Measurements from ENCODE around the gene NT5DC2. TPM values are rescaled to one million over a fixed set of nuclear protein-coding genes. Genes with fewer than 3 reads are reported as not detected.

The NT5DC2 gene
- total and polyA plus RNA-seq, 2 of the 8 experiments (the other 6 are each of a cell fraction or from before 2014, with no cell fraction given) = 331 to 477 TPM

DNA sequence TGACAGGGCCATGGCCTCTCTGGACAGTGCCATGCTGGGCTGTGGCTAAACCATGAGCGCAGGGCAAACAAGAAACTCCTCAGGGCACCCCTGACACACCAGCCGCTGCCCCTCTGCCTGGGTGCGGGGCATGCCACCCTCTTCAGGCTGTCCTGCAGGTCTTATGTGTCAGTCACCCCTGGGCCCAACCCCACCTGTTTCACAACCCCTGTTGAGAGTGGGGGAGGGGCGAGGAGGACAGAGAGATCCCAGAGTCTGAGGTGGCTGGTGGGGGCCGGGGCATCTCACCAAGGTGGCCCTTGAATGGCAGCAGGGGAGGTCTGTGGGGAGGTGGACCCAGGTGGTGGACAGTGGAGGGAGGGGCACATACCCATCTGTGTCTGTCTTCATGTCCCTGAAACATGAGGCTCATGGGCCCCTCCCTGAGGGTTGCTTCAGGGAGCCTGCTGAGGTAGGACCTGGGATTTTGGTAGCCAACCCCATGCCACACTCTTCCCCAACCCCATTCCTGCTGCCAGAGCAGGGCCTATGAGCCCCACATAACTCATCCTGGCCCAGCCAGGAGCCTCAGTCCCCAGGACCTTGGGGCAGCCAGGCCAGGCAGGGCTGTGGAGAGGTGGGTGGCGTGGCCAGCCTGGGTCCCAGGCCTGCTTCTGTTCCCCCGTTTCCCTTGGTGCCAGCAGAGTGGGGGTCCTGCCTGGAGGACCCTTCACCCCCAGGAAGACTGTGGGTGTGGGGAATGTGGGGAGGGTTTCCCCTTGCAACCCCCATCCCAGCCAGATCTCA, 40.2 kb downstream of the NT5DC2 start:
- peaks cover 0 to 16% of the 10 kb centered on the region in 2 experiments for H4K20me1 ChIP-seq (replicated peaks in 1 of 2; ENCODE audit: control insufficient read depth in 1 of 2, insufficient read depth in 2 of 2, low read length in 2 of 2)
- H3K14ac ChIP-seq (ENCODE audit: insufficient read length) = no peak overlapping the region
- DNase-seq (ENCODE audit: low read depth in 1 of 2, low spot score in 2 of 2) = no peak
- H3K18ac ChIP-seq (ENCODE audit: extremely low read depth, low read length) = no peak overlapping the region
- no peak overlapping the region for H2BK12ac ChIP-seq (ENCODE audit: low read depth, low read length)
- H3K79me1 ChIP-seq (ENCODE audit: low read depth, low read length) = no peaks in the 10 kb centered on the region; the same call in 1 of the 2 replicates
- ChIA-PET CTCF (ENCODE audit: partially characterized antibody) (interaction anchor here (1.1 kb wide), 1 partner anchor 12 kb away, joined by 3 read pairs; no protein-coding TSS in a partner anchor), POLR2A (ENCODE audit: partially characterized antibody) (interaction anchor here (1.9 kb wide), 1 partner anchor 30 kb away, joined by 5 read pairs; no protein-coding TSS in a partner anchor)
- H3K23ac ChIP-seq (ENCODE audit: insufficient read length) = no peak overlapping the region
- H3K27me3 ChIP-seq (replicated peaks in 1 of 4; ENCODE audit: control insufficient read depth in 3 of 4, extremely low read depth in 1 of 4, insufficient read depth in 3 of 4, low read length in 3 of 4) = no peaks in the 10 kb centered on the region; a peak in 1 of 7 replicates
- H3K4ac ChIP-seq (replicated peaks; ENCODE audit: insufficient read length, low read depth, low read length) = no peak overlapping the region
- H2BK5ac ChIP-seq (ENCODE audit: low read depth, low read length) = no peak overlapping the region
- H3K4me3 ChIP-seq (ENCODE audit: extremely low read depth in 1 of 4, insufficient read depth in 2 of 4, low read depth in 3 of 4, low read length in 4 of 4) = no peak overlapping the region
- H2AK5ac ChIP-seq (ENCODE audit: low read depth, low read length) = no peak overlapping the region
- peaks cover 14 to 40% (median 31%) of the 10 kb centered on the region in 4 experiments for H3K36me3 ChIP-seq (ENCODE audit: control insufficient read depth in 2 of 4, insufficient read depth in 4 of 4, low read length in 3 of 4)
- no peak overlapping the region for H3K56ac ChIP-seq (replicated peaks; ENCODE audit: insufficient read length, low read depth, low read length)
- no peak overlapping the region for H3K27ac ChIP-seq (ENCODE audit: low read depth, low read length)
- H2BK20ac ChIP-seq (ENCODE audit: low read length) = no peak overlapping the region
- H3K9me3 ChIP-seq (ENCODE audit: insufficient read depth in 2 of 2, low read depth in 1 of 2, low read length in 1 of 2) = no peaks in the 10 kb centered on the region
- H3K79me2 ChIP-seq (ENCODE audit: control insufficient read depth in 1 of 2, insufficient read depth in 2 of 2, low read length in 2 of 2) = no peaks in the 10 kb centered on the region
- no peak overlapping the region for H3K4me2 ChIP-seq (ENCODE audit: insufficient read depth in 1 of 2, low read depth in 2 of 2, low read length in 2 of 2)
- no peak overlapping the region; a peak in 1 of 7 replicates for H3K9ac ChIP-seq (replicated peaks in 1 of 4; ENCODE audit: extremely low read depth in 1 of 4, low read depth in 3 of 4, low read length in 3 of 4)
- no peak overlapping the region for H2BK15ac ChIP-seq (ENCODE audit: low read length)
- H2AFZ ChIP-seq (ENCODE audit: low read length) = no peak overlapping the region
- no peak overlapping the region for H4K91ac ChIP-seq (replicated peaks; ENCODE audit: insufficient read length, low read length)
- 84% methylated on average over 6 of the region's 7 CpGs; no CpG with 5 or more reads in 1 of the 2 experiments for WGBS, 2 experiments (ENCODE audit: extremely low coverage in 1 of 2, insufficient coverage in 1 of 2, insufficient read length in 1 of 2, insufficient replicate concordance in 2 of 2, low coverage in 1 of 2, low lambda C conversion rate in 2 of 2, missing lambda C conversion rate in 1 of 2)
- H4K5ac ChIP-seq (ENCODE audit: insufficient read length, low read depth, low read length) = no peak overlapping the region
- H4K8ac ChIP-seq (ENCODE audit: extremely low read depth, insufficient read depth, low read length) = 0 out of 2 replicates have a peak overlapping the region, but pooled peaks have one; percentile 0
- H2BK120ac ChIP-seq (replicated peaks; ENCODE audit: low read depth, low read length) = no peak overlapping the region
- no peak for FAIRE-seq
- H3K4me1 ChIP-seq (replicated peaks in 1 of 4; ENCODE audit: control insufficient read depth in 3 of 4, insufficient read depth in 4 of 4, low read length in 3 of 4) = peaks cover 0 to 6% (median under 1%) of the 10 kb centered on the region in 4 experiments; a peak in 3 of 7 replicates
- no peaks in the 10 kb centered on the region for H3K23me2 ChIP-seq (ENCODE audit: low read depth, low read length)
- no peak for TF ChIP-seq JUND (IDR thresholded peaks at IDR 0.05; ENCODE audit: low read length)
- no peak for TF ChIP-seq YY1 (IDR thresholded peaks at IDR 0.05; ENCODE audit: low read depth, low read length)
- TF ChIP-seq RBBP5 (IDR thresholded peaks at IDR 0.05; ENCODE audit: borderline replicate concordance, low read depth, low read length) = no peak
- no peak for TF ChIP-seq CHD1 (IDR thresholded peaks at IDR 0.05; ENCODE audit: low read depth, low read length)
- TF ChIP-seq, protein P1, sequence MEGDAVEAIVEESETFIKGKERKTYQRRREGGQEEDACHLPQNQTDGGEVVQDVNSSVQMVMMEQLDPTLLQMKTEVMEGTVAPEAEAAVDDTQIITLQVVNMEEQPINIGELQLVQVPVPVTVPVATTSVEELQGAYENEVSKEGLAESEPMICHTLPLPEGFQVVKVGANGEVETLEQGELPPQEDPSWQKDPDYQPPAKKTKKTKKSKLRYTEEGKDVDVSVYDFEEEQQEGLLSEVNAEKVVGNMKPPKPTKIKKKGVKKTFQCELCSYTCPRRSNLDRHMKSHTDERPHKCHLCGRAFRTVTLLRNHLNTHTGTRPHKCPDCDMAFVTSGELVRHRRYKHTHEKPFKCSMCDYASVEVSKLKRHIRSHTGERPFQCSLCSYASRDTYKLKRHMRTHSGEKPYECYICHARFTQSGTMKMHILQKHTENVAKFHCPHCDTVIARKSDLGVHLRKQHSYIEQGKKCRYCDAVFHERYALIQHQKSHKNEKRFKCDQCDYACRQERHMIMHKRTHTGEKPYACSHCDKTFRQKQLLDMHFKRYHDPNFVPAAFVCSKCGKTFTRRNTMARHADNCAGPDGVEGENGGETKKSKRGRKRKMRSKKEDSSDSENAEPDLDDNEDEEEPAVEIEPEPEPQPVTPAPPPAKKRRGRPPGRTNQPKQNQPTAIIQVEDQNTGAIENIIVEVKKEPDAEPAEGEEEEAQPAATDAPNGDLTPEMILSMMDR (IDR thresholded peaks at IDR 0.05; ENCODE audit: control extremely low read depth in 1 of 3, insufficient read depth in 1 of 3, low read depth in 1 of 3, low read length in 3 of 3) = no peak
- TF ChIP-seq CTBP2 (IDR thresholded peaks at IDR 0.05; ENCODE audit: borderline replicate concordance, insufficient read depth, insufficient read length, low read length) = no peak
- peak; percentile 67 for TF ChIP-seq POLR2AphosphoS5 (IDR thresholded peaks at IDR 0.05; ENCODE audit: low read depth, low read length)
- TF ChIP-seq SP2 (IDR thresholded peaks at IDR 0.05; ENCODE audit: low read length) = no peak
- 0 out of 3 replicates have a peak, but pooled peaks of 1 of the 2 experiments have one; percentile 24 for TF ChIP-seq POLR2A (IDR thresholded peaks at IDR 0.05; ENCODE audit: control extremely low read depth in 1 of 2, low read depth in 2 of 2, low read length in 2 of 2)
